DND-41 (cell line): ENCODE results near the gene ZNF622.

Experiments
- CTCF ChIP-seq: IDR thresholded peaks from 2 replicates; pipeline ENCODE4 v1.5.1; 2012; ENCODE audit warnings: borderline replicate concordance, low read length, moderate library complexity, mild to moderate bottlenecking; ENCODE audit not compliant: poor library complexity, severe bottlenecking; ENCODE audit errors: extremely low read depth
- EZH2 ChIP-seq: IDR thresholded peaks from 3 replicates; pipeline ENCODE4 v1.6.1; 2012; ENCODE audit warnings: borderline replicate concordance, low read depth, mild to moderate bottlenecking, moderate library complexity, low read length, inconsistent platforms; ENCODE audit not compliant: severe bottlenecking

DNA sequence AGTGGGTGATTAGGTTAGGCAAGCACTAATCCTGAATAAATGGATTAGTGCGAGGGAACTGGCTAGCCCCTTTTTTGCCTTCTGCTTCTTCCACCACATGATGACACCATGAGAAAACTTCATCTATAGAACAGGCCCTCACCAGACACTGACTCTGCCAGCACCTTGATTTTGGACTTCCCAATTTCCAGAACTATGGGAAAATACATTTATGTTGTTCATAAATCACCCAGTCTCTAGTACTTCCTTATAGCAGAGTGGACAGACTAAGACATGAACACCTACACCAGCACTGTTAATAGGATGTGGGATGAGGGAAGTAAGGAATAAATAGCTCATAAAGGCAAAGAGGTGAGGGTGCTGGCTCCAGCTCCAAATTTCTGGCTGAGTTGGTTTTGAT lies 1.4 kb downstream of the ZNF622 start:
- TF ChIP-seq CTCF (no peak), EZH2 (no peak)
